ENCODE data around the gene PGAP6. TPM values are rescaled to one million over a fixed set of nuclear protein-coding genes. Genes with fewer than 3 reads are reported as not detected.

PGAP6 gene
- total and polyA plus RNA-seq, 2 of the 8 experiments (the other 6 are each of a cell fraction or from before 2014, with no cell fraction given): 86.8 to 364 TPM

DNA sequence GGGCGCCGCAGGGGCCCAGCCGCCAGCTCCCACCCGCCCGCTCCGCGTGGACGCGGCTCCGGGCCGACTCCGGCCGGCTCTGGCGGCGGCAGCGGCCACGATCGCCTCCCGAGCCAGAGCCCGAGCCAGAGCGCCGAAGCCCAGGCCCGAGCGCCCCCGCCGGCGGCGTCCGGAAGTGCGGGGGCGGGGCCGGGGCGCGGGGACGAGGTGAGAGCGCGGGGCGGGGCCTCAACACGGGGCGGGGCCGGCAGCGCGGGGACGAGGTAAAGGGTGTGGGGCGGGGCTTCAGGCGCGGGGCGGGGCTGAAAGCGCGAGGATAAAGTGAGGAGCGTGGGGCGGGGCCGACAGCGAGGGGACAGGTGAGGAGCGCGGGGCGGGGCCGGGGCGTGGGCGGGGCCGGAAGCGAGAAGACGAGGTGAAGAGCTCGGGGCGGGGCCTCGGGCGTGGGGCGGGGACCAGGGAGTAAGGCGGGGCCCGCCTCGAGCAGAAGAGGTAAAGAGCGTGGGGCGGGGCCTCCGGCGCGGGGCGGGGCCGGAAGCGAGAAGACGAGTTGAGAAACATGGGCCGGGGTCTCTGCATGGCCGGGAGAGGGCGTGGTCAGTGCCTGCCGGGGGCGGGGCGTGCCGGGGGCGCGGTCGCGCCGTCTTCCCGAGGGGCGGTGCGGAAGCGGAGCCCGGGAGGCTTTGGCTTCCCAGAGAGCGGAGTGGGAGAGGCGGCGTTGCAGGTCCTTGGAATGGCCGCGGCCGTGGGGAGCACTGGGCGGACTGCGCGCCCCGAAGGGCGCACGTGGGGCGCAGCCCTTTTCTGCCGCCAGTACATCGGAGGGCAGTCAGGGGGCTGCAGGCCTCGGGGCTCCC, 29.0 kb downstream of the PGAP6 start, which contains the start of gene AXIN1 (continued):
- TF ChIP-seq, protein P1, sequence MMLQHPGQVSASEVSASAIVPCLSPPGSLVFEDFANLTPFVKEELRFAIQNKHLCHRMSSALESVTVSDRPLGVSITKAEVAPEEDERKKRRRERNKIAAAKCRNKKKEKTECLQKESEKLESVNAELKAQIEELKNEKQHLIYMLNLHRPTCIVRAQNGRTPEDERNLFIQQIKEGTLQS (IDR thresholded peaks at IDR 0.05; ENCODE audit: insufficient read depth, low read depth, low read length): no peak
- TF ChIP-seq HDAC6 (IDR thresholded peaks at IDR 0.05; ENCODE audit: low read depth, low read length) (no peak), SP1 (IDR thresholded peaks at IDR 0.05; ENCODE audit: low read depth, low read length) (peak; percentile 53; the same call in 1 of the 2 replicates), GTF2F1 (IDR thresholded peaks at IDR 0.05; ENCODE audit: borderline replicate concordance, low read depth, low read length) (no peak)

Measured in H1 (cell line).